K562 (cell line): ENCODE measurements around the gene CCDC13. TPM values are rescaled to one million over a fixed set of nuclear protein-coding genes. Genes with fewer than 3 reads are reported as not detected.

Experiments used
- ATAC-seq: fragments of 200-7000 bp; cut with Tn5 transposase; 3 replicates; pipeline ENCODE4 v1.9.1; 2020; ENCODE audit warnings: moderate library complexity
- BruUV-seq: library from RNA; stranded (reverse); fragments of 400-500 nt; replicated peaks from 2 replicates; lab custom pipeline; 2021; lab: Mats Ljungman, UMichigan
- CTCF ChIA-PET: fragments of 300-600 bp; formaldehyde crosslinking; extraction: SDS; loops from one replicate; lab custom pipeline; 2021; ENCODE audit warnings: low intra/inter-chr PET ratio; lab: Yijun Ruan, JAX
- POLR2A ChIA-PET: fragments of 300-600, 350-650 bp; sonication (Branson Sonifier 250); formaldehyde crosslinking; extraction: SDS; loops from one replicate; lab custom pipeline; 2021; ENCODE audit warnings: antibody characterized with exemption, inconsistent platforms; lab: Yijun Ruan, JAX
- DNase-seq, 4 experiments: peaks; one replicate each; pipeline versions ENCODE4 v3.0.0 to v3.0.0-alpha.2; 2011 to 2018; ENCODE audit warnings: low spot score in 3 of 4, mixed read lengths in 3 of 4; ENCODE audit errors: extremely low read depth in 1 of 4
- FAIRE-seq: peaks from 2 replicates; lab custom pipeline; 2011; peaks lifted over from hg19 to GRCh38; lab: Jason Lieb, UNC
- H2AFZ ChIP-seq: 2 replicates; pipeline ENCODE4 v1.6.0; 2011; ENCODE audit warnings: low read depth, low read length, control low read depth, inconsistent platforms
- H3K27ac ChIP-seq: fragments of 200-600 bp; 3 replicates; pipeline ENCODE4 v1.8.0; 2011; ENCODE audit warnings: low read depth, mild to moderate bottlenecking, control low read depth, inconsistent platforms, low read length, moderate library complexity, mixed read lengths; ENCODE audit errors: extremely low read depth
- H3K27me3 ChIP-seq, 2 experiments: fragments of 300-600 bp in 1 of 2; 2 replicates in 1 of 2; 3 replicates in 1 of 2; pipeline versions ENCODE4 v1.6.0 to v1.8.0; 2011; ENCODE audit warnings: inconsistent platforms in 2 of 2, low read length in 2 of 2, mild to moderate bottlenecking in 1 of 2, mixed read lengths in 1 of 2, moderate library complexity in 1 of 2; ENCODE audit not compliant: control insufficient read depth in 2 of 2, insufficient read depth in 2 of 2
- H3K36me3 ChIP-seq: fragments of 300-600 bp; 3 replicates; pipeline ENCODE4 v1.8.0; 2011; ENCODE audit warnings: mild to moderate bottlenecking, low read length, inconsistent platforms; ENCODE audit not compliant: control insufficient read depth, insufficient read depth
- H3K4me1 ChIP-seq, 2 experiments: fragments of 200-600 bp in 1 of 2; replicated peaks in 1 of 2; 2 replicates in 1 of 2; 3 replicates in 1 of 2; pipeline versions ENCODE4 v1.5.1 to v1.8.0; 2011; ENCODE audit warnings: inconsistent platforms in 2 of 2, low read length in 2 of 2, mild to moderate bottlenecking in 1 of 2, mixed read lengths in 1 of 2, moderate library complexity in 1 of 2; ENCODE audit not compliant: control insufficient read depth in 2 of 2, insufficient read depth in 2 of 2
- H3K4me2 ChIP-seq: 2 replicates; pipeline ENCODE4 v1.6.1; 2011; ENCODE audit warnings: low read length, control low read depth, inconsistent platforms, mixed read lengths; ENCODE audit not compliant: insufficient read depth
- H3K4me3 ChIP-seq: fragments of 200-600 bp; sonication (generic), shearing (Covaris generic); 2 replicates; pipeline ENCODE4 v1.5.1; 2016; ENCODE audit warnings: control low read depth, inconsistent platforms
- H3K79me2 ChIP-seq: fragments of 200-600 bp; 3 replicates; pipeline ENCODE4 v1.8.0; 2011; ENCODE audit warnings: low read length, inconsistent platforms; ENCODE audit not compliant: control insufficient read depth, insufficient read depth
- H3K9ac ChIP-seq, 2 experiments: 2 replicates each; pipeline versions ENCODE4 v1.6.0 to v1.6.1; 2011; ENCODE audit warnings: low read depth in 2 of 2, low read length in 2 of 2, control low read depth in 1 of 2, inconsistent platforms in 1 of 2, mild to moderate bottlenecking in 1 of 2, mixed read lengths in 1 of 2; ENCODE audit not compliant: insufficient read depth in 1 of 2
- H3K9me1 ChIP-seq: one replicate; pipeline ENCODE4 v1.6.0; 2011; ENCODE audit warnings: inconsistent platforms, mild to moderate bottlenecking, low read length, moderate library complexity; ENCODE audit not compliant: control insufficient read depth, insufficient read depth
- H3K9me3 ChIP-seq: replicated peaks from 2 replicates; pipeline ENCODE4 v1.5.1; 2011; ENCODE audit warnings: low read depth, low read length, inconsistent platforms; ENCODE audit not compliant: control insufficient read depth, insufficient read depth
- H4K20me1 ChIP-seq: replicated peaks from 2 replicates; pipeline ENCODE4 v1.6.1; 2011; ENCODE audit warnings: low read length, inconsistent platforms, mixed read lengths; ENCODE audit not compliant: control insufficient read depth, insufficient read depth
- BCL6 ChIP-seq: fragments of 250-450 bp; sonication (Bioruptor Pico); IDR thresholded peaks from 2 replicates; pipeline ENCODE4 v1.4.0; 2020
- GATA2 ChIP-seq: sonication (generic); formaldehyde crosslinking; IDR thresholded peaks from 2 replicates; pipeline ENCODE4 v1.4.0; 2020; ENCODE audit warnings: mild to moderate bottlenecking, missing genetic modification reagents
- HDAC1 ChIP-seq, 2 experiments: fragments of 450-650 bp; IDR thresholded peaks; 2 replicates each; pipeline ENCODE4 v1.6.1; 2016 to 2017; ENCODE audit warnings: inconsistent platforms in 1 of 2, mild to moderate bottlenecking in 1 of 2, moderate library complexity in 1 of 2
- MAX ChIP-seq: sonication (generic); formaldehyde crosslinking; IDR thresholded peaks from 2 replicates; pipeline ENCODE4 v1.9.0; 2022; ENCODE audit warnings: mild to moderate bottlenecking, missing genetic modification reagents
- MTA3 ChIP-seq: fragments of 450-650 bp; formaldehyde crosslinking; IDR thresholded peaks from 2 replicates; pipeline ENCODE4 v1.6.1; 2017; ENCODE audit warnings: mild to moderate bottlenecking, borderline replicate concordance
- MYBL2 ChIP-seq, 2 experiments: fragments of 450-650 bp in 1 of 2; sonication (generic) in 1 of 2; formaldehyde crosslinking in 1 of 2; IDR thresholded peaks; 2 replicates each; pipeline versions ENCODE4 v1.6.1 to v1.8.1; 2017 to 2022; ENCODE audit warnings: borderline replicate concordance in 1 of 2, inconsistent platforms in 1 of 2, low read depth in 1 of 2, mild to moderate bottlenecking in 1 of 2, missing genetic modification reagents in 1 of 2, moderate library complexity in 1 of 2
- MYNN ChIP-seq, 2 experiments: sonication (generic); formaldehyde crosslinking in 1 of 2; IDR thresholded peaks; 2 replicates each; pipeline versions ENCODE4 v1.5.0 to v1.6.1; 2016 to 2020; ENCODE audit warnings: antibody characterized with exemption in 1 of 2, missing genetic modification reagents in 1 of 2
- REST ChIP-seq, 2 experiments: fragments of 450-650 bp; formaldehyde crosslinking in 1 of 2; IDR thresholded peaks; 2 replicates each; pipeline versions ENCODE4 v1.4.0 to v1.6.1; 2014 to 2020; ENCODE audit warnings: mild to moderate bottlenecking in 2 of 2, borderline replicate concordance in 1 of 2, low read depth in 1 of 2
- ZNF444 ChIP-seq: fragments of 250-450 bp; sonication (Bioruptor Pico); IDR thresholded peaks from 2 replicates; pipeline ENCODE4 v1.4.0; 2020; ENCODE audit warnings: mild to moderate bottlenecking, moderate library complexity
- WGBS: fragments of 100-300 bp; shearing (Covaris generic); methylation state at CpG from one replicate; pipeline ENCODE4 v1.1.6; 2016; ENCODE audit warnings: low coverage, mixed read lengths; ENCODE audit not compliant: insufficient coverage; ENCODE audit errors: missing lambda C conversion rate; 5-methylcytosine and 5-hydroxymethylcytosine counted together
- in situ Hi-C: fragments of 300-500 bp; cut with MboI; formaldehyde crosslinking; loops from 4 replicates; pipeline ENCODE4 v1.15.0; 2018; ENCODE audit warnings: inconsistent platforms, mixed read lengths
- intact Hi-C: fragments of 100-400 bp; cut with micrococcal nuclease; formaldehyde crosslinking; loops from 2 replicates; pipeline ENCODE4 v1.14.2; 2022
- polyA plus RNA-seq, 8 experiments: library from polyadenylated mRNA; depleted of rRNA in 4 of 8; stranded (reverse) in 5 of 8; unstranded in 3 of 8; fragments of >200 nt; fragmentation: Nextera tagmentation in 2 of 8; fragmentation: Illumina TruSeq in 1 of 8; extraction: Ambion mirVana in 2 of 8; extraction: Trizol in 1 of 8; gene quantifications; 2 replicates each; pipeline versions ENCODE4 v1.2.1 to v1.2.3, GENCODE V29; 2011 to 2014; ENCODE audit warnings: inconsistent platforms in 1 of 8, missing spikeins in 1 of 8
- total RNA-seq, 7 experiments: library from RNA; depleted of rRNA in 6 of 7; stranded (reverse); fragments of >200 nt in 6 of 7; fragmentation: Illumina TruSeq in 2 of 7; extraction: Trizol in 2 of 7; gene quantifications; 2 replicates each; pipeline versions ENCODE4 v1.2.1 to v1.2.3, GENCODE V29; 2011 to 2021; ENCODE audit warnings: low replicate concordance in 1 of 7

CCDC13 gene
- total and polyA plus RNA-seq, 9 of the 15 experiments (the other 6 are each of a cell fraction or from before 2014, with no cell fraction given): 0.20 to 0.70 (median 0.48) TPM; not detected in 2

GRCh38 chr3:42772670-42773408 is at the start of gene CCDC13 (continued):
- TF ChIP-seq MTA3 (peak; percentile 43; the same call in 1 of the 2 replicates), MYNN (IDR thresholded peaks at IDR 0.05) (peak; percentile 99), MYNN (CRISPR knock-in tag; IDR thresholded peaks at IDR 0.05) (peak; percentile 76; the same call in 1 of the 2 replicates), MYBL2 (IDR thresholded peaks at IDR 0.05; ENCODE audit: low read depth) (no peak), MYBL2 (CRISPR knock-in tag; IDR thresholded peaks at IDR 0.05; ENCODE audit: borderline replicate concordance) (no peak), HDAC1 (IDR thresholded peaks at IDR 0.05) (no peak), ZNF444 (CRISPR knock-in tag) (no peak), MAX (peak; percentile 32; the same call in 1 of the 2 replicates)

- no peak overlapping the region for H3K4me3 ChIP-seq
- no peak overlapping the region for H2AFZ ChIP-seq
- TF ChIP-seq GATA2 (CRISPR knock-in tag) (no peak), BCL6 (CRISPR knock-in tag) (no peak), REST (IDR thresholded peaks at IDR 0.05; ENCODE audit: borderline replicate concordance) (no peak), REST (CRISPR knock-in tag; IDR thresholded peaks at IDR 0.05; ENCODE audit: low read depth) (no peak), HDAC1 (IDR thresholded peaks at IDR 0.05) (no peak)
These were observed 49.8 kb upstream of the CCDC13 start for GRCh38 chr3:42822828-42823227.

More at GRCh38 chr3:42822828-42823227, 49.8 kb upstream of the CCDC13 start:
- H3K4me2 ChIP-seq: peak overlapping the region; percentile 19; the same call in 1 of the 2 replicates
- no TSS peak for BruUV-seq
- DNase-seq (no peak), FAIRE-seq (no peak), ATAC-seq (peak; percentile 56)
- no peaks in the 10 kb centered on the region for H3K9me3 ChIP-seq
- POLR2A ChIA-PET: interaction anchor here (0.6 kb wide), 1 partner anchor 53 kb away, joined by 3 read pairs; no protein-coding TSS in a partner anchor
- in situ Hi-C loops (no loop called here), intact Hi-C loops (no loop called here)
- H3K79me2 ChIP-seq: no peaks in the 10 kb centered on the region
- no peaks in the 10 kb centered on the region for H3K36me3 ChIP-seq
- 16% methylated on average over 3 of the region's 3 CpGs for WGBS
- H3K9me1 ChIP-seq: no peaks in the 10 kb centered on the region
- H3K4me1 ChIP-seq: no peaks in the 10 kb centered on the region
- H4K20me1 ChIP-seq: no peaks in the 10 kb centered on the region
- no peak overlapping the region for H3K9ac ChIP-seq
- H3K27me3 ChIP-seq: 0 out of 5 replicates have a peak, but pooled peaks cover 2 to 4% of the 10 kb centered on the region in 2 experiments
- no peak overlapping the region for H3K27ac ChIP-seq
- CTCF ChIA-PET: no interaction called here
